ENCODE results near the gene IP6K2.

GRCh38 chr3:48688032-48688736 lies 28.8 kb downstream of the IP6K2 start:
- no peak for TF ChIP-seq CTCF (IDR thresholded peaks at IDR 0.05)
- no peak for TF ChIP-seq POLR2A (IDR thresholded peaks at IDR 0.05)
